K562 (cell line): Measurements from ENCODE around the gene DYNC2LI1.

Source experiments
- CTCF ChIP-seq, 3 experiments: IDR thresholded peaks in 2 of 3; conservative IDR thresholded peaks in 1 of 3; 2 replicates each; pipeline ENCODE4 v1.5.1; 2011 to 2012; ENCODE audit warnings: low read length in 3 of 3, mild to moderate bottlenecking in 3 of 3, control low read depth in 2 of 3, improper control_type of control experiment in 1 of 3, inconsistent platforms in 1 of 3, low read depth in 1 of 3, mixed read lengths in 1 of 3, moderate library complexity in 1 of 3; ENCODE audit not compliant: insufficient read depth in 2 of 3
- JUN ChIP-seq, 2 experiments: sonication (generic) in 1 of 2; formaldehyde crosslinking in 1 of 2; IDR thresholded peaks; 2 replicates each; pipeline versions ENCODE4 v1.6.1 to v1.8.0; 2012 to 2022; ENCODE audit warnings: borderline replicate concordance in 2 of 2, mild to moderate bottlenecking in 2 of 2, improper control_type of control experiment in 1 of 2, low read depth in 1 of 2, low read length in 1 of 2, missing genetic modification reagents in 1 of 2
- KAT7 ChIP-seq: sonication (generic); formaldehyde crosslinking; IDR thresholded peaks from 2 replicates; pipeline ENCODE4 v1.8.0; 2022; ENCODE audit warnings: missing genetic modification reagents, mild to moderate bottlenecking, borderline replicate concordance
- POLR2AphosphoS5 ChIP-seq: IDR thresholded peaks from 2 replicates; pipeline ENCODE4 v1.6.1; 2011; ENCODE audit warnings: mild to moderate bottlenecking, low read depth, low read length, moderate library complexity; ENCODE audit not compliant: control insufficient read depth, insufficient read depth
- ZNF274 ChIP-seq: IDR thresholded peaks from 2 replicates; pipeline ENCODE4 v1.6.1; 2011; ENCODE audit warnings: low read depth, mild to moderate bottlenecking, low read length, moderate library complexity, borderline replicate concordance

DNA sequence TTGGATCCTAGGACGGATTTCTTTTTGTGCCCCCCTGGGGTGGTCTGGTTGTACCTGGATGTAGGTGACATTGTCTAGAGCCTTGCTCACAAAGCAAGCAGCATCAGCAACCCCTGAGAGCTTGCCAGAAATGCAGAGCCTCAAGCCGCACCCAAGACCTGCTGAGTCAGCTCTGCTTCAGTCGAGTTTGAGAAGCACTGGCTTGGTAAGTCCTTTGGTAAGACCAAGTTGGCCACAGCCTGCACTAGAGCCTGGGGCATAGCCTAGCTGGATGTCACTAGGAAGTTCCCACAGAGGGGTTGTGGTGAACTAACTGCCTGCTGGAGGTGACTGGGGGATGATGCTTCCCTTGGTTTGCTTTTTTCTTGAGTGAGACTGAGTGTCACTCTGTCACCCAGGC is 58.6 kb downstream of the DYNC2LI1 start:
- TF ChIP-seq ZNF274 (no peak), POLR2AphosphoS5 (no peak), KAT7 (CRISPR knock-in tag) (no peak), JUN (IDR thresholded peaks at IDR 0.05; ENCODE audit: borderline replicate concordance, low read depth, low read length) (no peak), JUN (CRISPR knock-in tag; IDR thresholded peaks at IDR 0.05; ENCODE audit: borderline replicate concordance) (no peak), CTCF (IDR thresholded peaks at IDR 0.05 in 2 of 3, conservative IDR thresholded peaks at IDR 0.05 in 1 of 3; ENCODE audit: insufficient read depth in 2 of 3, low read depth in 1 of 3, low read length in 3 of 3) (no peak)
